Measurements from ENCODE around the gene CADM1.

DNA sequence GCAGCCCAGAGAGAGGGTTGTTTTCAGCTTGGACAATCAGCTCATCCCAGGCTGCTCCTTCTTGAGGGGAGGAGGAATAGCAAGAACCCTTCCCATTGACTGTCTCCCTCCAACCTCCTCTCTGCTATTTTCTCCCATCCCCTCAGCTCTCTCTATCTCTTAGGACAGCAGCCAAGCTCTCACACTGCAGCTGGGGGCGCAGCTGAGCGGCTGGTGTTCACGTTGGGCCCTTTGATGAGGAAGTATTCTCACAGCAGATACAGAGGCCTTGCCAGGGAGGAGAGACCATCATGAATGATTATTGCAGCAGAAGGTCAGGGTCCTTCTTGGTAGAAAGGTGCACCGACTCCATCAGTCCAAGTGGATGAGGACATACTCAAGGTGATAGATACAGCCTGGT lies 26.5 kb upstream of the CADM1 start:
- TF ChIP-seq, protein P1, sequence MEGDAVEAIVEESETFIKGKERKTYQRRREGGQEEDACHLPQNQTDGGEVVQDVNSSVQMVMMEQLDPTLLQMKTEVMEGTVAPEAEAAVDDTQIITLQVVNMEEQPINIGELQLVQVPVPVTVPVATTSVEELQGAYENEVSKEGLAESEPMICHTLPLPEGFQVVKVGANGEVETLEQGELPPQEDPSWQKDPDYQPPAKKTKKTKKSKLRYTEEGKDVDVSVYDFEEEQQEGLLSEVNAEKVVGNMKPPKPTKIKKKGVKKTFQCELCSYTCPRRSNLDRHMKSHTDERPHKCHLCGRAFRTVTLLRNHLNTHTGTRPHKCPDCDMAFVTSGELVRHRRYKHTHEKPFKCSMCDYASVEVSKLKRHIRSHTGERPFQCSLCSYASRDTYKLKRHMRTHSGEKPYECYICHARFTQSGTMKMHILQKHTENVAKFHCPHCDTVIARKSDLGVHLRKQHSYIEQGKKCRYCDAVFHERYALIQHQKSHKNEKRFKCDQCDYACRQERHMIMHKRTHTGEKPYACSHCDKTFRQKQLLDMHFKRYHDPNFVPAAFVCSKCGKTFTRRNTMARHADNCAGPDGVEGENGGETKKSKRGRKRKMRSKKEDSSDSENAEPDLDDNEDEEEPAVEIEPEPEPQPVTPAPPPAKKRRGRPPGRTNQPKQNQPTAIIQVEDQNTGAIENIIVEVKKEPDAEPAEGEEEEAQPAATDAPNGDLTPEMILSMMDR (IDR thresholded peaks at IDR 0.05): no peak
- TF ChIP-seq POLR2A (IDR thresholded peaks at IDR 0.05) (no peak), EP300 (IDR thresholded peaks at IDR 0.05) (no peak)
